MG63 (cell line): Measurements from ENCODE around the gene NDUFA3. TPM values are rescaled to one million over a fixed set of nuclear protein-coding genes. Genes with fewer than 3 reads are reported as not detected.

Source experiments
- DNase-seq: peaks from one replicate; pipeline ENCODE4 v3.0.0-alpha.2; 2020
- H3K27me3 ChIP-seq: fragments of 250-450 bp; sonication (Bioruptor Pico); 2 replicates; pipeline ENCODE4 v1.5.1; 2020; ENCODE audit warnings: mild to moderate bottlenecking, moderate library complexity
- H3K36me3 ChIP-seq: fragments of 250-450 bp; sonication (Bioruptor Pico); 2 replicates; pipeline ENCODE4 v1.5.1; 2020; ENCODE audit warnings: mild to moderate bottlenecking, moderate library complexity
- H3K4me3 ChIP-seq: fragments of 250-450 bp; sonication (Bioruptor Pico); 2 replicates; pipeline ENCODE4 v1.5.1; 2020; ENCODE audit warnings: mild to moderate bottlenecking, moderate library complexity
- H3K9me3 ChIP-seq: fragments of 250-450 bp; sonication (Bioruptor Pico); 2 replicates; pipeline ENCODE4 v1.5.1; 2020; ENCODE audit warnings: mild to moderate bottlenecking, moderate library complexity
- total RNA-seq: library from RNA; depleted of rRNA; stranded (reverse); fragments of >200 nt; shearing (Covaris generic); gene quantifications from 2 replicates; pipeline ENCODE4 v1.2.3, GENCODE V29; 2014; ENCODE audit warnings: low replicate concordance

Gene NDUFA3
- total RNA-seq, 1 experiment from 2014 or later: 23.1 TPM

DNA sequence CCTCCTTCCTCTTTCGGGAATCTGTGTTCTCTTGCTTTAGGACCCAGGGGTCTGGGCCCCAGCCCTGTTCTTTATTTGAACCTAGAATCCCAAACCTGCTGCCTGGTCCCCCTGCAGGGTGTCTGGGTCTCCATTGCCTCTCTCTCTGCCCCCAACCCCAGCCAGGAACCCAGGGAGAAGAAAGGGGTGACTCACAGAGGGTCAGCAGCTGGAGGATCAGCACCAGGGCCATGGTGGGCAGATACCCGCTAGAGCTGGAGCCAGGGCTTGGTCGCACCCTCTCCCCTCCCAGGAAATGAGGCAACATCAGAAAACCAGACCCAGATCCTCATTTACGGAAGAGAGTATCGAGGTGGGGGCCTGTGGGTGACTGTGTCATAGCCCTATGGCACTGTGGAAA, 2.1 kb upstream of the NDUFA3 start, which contains the start of gene OSCAR:
Gene OSCAR, minus strand, starts transcription at position 243 of the 400 bp plus-strand sequence. Its CDS starts 11 bp downstream, at position 232.
- 0 out of 2 replicates have a peak, but pooled peaks cover 2% of the 10 kb centered on the region for H3K27me3 ChIP-seq
- no peaks in the 10 kb centered on the region for H3K9me3 ChIP-seq
- DNase-seq: no peak
- H3K36me3 ChIP-seq: peaks cover 3% of the 10 kb centered on the region
- no peak within 1 kb of the TSS for H3K4me3 ChIP-seq

DNA sequence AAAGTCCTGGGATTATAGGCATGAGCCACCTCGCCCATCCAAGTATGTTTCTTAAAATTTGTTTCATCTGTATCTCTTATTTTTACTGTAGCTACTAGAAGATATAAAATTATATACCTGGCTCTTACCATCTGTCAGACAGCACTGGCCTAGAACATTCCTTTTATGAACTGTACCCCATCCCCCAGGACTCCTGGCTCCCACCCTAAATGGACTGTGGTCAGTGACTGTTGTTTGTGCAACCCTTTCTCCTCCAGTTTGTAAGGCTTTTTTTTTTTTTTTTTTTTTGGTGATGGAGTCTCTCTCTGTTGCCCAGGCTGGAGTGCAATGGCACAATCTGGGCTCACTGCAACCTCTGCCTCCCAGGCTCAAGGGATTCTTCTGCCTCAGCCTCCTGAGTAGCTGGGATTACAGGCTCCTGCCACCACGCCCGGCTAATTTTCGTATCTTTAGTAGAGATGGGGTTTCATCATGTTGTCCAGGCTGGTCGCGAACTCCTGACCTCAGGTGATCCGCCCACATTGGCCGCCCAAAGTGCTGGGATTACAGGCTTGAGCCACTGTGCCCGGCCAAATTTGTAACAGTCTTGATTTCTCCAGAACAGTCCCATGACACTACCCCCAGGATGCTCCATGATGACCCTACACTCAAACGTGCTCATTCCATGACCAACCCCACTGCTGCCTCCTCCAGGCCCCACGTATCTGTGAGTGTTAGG, 2.5 kb downstream of the NDUFA3 start:
- Histone ChIP-seq H3K36me3 (peaks cover 41% of the 10 kb centered on the region), H3K4me3 (no peak overlapping the region), H3K27me3 (no peaks in the 10 kb centered on the region), H3K9me3 (no peaks in the 10 kb centered on the region)
- DNase-seq: no peak

DNA sequence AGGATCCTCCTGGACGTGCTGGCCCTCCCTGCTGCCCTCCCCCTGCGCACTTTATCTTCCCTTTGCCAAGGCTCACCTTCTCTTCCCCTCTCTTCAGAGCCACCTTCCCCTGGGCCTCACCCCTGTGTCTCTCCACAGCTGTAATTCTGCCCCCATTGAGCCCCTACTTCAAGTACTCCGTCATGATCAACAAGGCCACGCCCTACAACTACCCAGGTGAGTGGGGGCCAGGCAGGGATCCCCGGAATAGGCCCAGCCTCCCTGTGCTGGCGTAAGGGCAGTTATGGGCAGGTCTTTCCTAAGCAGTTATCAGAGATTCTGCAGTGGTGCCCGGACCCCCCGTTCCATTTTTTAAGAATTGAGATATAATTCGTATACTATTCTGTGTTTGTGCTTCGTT, 3.1 kb downstream of the NDUFA3 start:
- no peak for DNase-seq
- H3K36me3 ChIP-seq: peaks cover 43% of the 10 kb centered on the region

DNA sequence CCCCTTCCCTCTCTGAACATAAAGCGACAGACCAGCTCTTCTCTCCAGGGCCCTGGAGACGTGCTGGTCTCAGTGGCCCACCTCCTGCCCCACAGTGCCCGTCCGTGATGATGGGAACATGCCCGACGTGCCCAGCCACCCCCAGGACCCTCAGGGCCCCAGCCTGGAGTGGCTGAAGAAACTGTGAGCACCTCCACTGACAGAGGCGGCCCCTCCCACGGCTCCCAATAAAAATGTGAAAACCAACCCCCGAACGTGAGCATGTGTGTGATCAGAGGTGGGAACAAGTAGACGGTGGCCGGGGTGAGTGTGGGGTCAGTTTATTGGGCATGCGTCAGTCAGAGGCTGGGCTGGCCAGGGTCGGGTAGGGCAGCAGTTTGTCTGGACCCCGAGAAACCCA, 4.1 kb downstream of the NDUFA3 start:
- Histone ChIP-seq H3K27me3 (no peaks in the 10 kb centered on the region), H3K9me3 (no peaks in the 10 kb centered on the region), H3K36me3 (peaks cover 47% of the 10 kb centered on the region), H3K4me3 (no peak overlapping the region)
- no peak for DNase-seq

More for the DNA sequence above, 3.1 kb downstream of the NDUFA3 start:
- H3K27me3 ChIP-seq: no peaks in the 10 kb centered on the region
- no peak overlapping the region for H3K4me3 ChIP-seq
- H3K9me3 ChIP-seq: no peaks in the 10 kb centered on the region

DNA sequence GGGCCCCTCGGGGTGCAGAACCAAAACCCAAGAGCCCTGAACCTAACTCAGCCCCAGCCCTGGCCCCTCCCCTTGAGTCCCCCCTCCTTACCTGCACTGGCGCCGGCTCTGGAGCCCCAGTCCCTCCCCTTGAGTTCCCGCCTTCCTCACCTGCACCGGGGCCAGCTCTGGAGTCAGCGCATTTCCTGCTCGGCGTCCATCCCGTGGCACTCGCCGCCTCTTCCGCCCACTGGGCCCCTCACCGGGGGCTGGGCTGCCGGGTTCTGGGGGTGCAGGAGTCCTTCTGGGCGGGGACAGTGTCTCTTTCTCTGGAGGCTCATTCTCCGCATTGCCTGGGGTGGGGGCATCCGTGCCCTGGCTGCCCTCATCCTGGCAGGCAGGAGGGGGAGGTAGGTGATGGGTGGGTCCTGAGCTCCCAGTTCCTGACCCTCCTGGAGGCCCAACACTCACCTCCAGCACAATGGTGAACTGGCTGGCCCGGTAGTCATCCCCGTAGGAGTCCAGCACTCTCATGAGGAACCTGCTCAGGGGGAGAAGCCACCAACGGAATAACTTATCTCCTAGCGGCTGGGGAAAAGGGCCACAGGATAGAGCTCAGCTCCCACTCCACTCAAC, 5.3 kb downstream of the NDUFA3 start:
- DNase-seq: no peak
- Histone ChIP-seq H3K36me3 (peaks cover 53% of the 10 kb centered on the region), H3K4me3 (no peak overlapping the region), H3K9me3 (no peaks in the 10 kb centered on the region), H3K27me3 (no peaks in the 10 kb centered on the region)

DNA sequence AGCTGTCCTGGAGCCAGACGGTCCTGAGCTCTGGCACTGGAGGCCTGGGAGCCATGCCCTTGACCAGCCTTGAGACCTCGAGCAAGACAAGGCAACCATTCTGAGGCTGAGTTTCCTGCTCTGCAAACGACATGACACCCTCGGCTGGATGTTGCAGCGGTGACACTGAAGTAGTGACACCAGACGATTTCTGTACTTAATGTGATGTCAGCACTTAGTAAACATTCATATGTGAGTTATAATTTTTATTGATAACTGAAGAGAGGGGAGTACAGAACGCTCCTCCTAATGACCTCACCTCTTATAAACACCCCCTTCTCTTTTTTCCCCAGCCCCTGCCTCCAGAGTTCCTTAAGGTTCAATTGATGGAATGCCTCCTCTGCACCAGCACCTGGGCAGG, 5.8 kb downstream of the NDUFA3 start:
- Histone ChIP-seq H3K9me3 (no peaks in the 10 kb centered on the region), H3K36me3 (peaks cover 58% of the 10 kb centered on the region), H3K27me3 (no peaks in the 10 kb centered on the region), H3K4me3 (no peak overlapping the region)
- no peak for DNase-seq

DNA sequence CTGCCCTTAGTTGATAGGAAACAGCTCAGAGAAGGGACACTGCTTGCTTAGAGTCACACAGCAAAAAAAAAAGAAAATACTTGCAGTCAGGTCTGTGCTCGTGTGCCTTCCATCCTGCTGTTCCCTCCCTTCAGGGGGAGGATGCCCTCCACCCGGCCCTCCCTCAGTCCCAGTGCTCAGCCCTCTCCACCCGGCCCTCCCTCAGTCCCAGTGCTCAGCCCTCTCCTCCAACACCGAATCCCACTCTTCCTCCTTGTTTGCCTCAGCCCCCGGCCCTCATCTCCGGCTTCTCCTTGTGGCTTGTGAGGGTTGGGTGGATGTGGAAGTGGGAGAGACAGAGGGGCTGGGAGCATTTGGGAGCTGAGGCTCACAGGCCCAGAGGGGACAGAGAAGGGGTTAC, 7.0 kb downstream of the NDUFA3 start:
- Histone ChIP-seq H3K9me3 (no peaks in the 10 kb centered on the region; the same call in 1 of the 2 replicates), H3K27me3 (no peaks in the 10 kb centered on the region), H3K36me3 (peaks cover 64% of the 10 kb centered on the region), H3K4me3 (no peak overlapping the region)
- no peak for DNase-seq

DNA sequence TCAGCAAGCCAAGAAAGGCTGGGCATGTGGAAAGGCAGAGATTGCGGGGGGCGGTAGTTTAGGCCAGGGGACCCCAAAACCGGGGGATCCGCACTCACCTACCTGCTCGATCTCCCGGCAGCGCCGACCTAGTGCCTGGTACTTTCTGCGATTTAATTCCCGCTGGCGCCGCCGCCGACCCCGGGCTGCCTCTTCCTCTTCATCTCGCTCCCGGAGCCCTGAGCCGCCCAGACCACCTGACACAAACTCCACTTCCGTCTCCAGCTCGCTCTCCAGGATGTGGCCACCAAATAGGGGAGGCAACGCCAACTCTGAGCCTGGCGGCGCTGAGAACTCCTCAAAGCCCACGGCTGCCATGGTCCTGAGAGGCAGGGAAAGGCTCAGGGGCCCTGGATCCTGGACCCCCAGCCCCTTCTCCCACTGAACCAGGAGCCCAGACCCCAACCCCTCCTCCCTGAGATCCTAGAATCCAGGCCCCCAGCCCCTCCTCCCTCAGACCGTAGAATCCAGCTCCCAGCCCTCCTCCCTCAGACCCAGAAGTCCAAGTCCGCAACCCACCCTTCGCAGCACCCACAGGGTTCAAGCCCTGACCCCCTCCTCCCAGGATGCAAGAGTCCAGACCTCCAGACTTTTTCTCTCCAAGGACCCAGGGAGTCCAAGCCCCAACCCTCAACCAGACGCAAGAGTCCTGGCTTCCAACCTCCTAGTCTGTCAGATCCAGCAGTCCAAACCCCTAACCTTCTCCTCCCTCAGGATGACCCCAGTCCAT, 11.9 kb downstream of the NDUFA3 start:
- H3K27me3 ChIP-seq: no peaks in the 10 kb centered on the region
- no peaks in the 10 kb centered on the region; the same call in 1 of the 2 replicates for H3K9me3 ChIP-seq
- DNase-seq: peak; percentile 36

DNA sequence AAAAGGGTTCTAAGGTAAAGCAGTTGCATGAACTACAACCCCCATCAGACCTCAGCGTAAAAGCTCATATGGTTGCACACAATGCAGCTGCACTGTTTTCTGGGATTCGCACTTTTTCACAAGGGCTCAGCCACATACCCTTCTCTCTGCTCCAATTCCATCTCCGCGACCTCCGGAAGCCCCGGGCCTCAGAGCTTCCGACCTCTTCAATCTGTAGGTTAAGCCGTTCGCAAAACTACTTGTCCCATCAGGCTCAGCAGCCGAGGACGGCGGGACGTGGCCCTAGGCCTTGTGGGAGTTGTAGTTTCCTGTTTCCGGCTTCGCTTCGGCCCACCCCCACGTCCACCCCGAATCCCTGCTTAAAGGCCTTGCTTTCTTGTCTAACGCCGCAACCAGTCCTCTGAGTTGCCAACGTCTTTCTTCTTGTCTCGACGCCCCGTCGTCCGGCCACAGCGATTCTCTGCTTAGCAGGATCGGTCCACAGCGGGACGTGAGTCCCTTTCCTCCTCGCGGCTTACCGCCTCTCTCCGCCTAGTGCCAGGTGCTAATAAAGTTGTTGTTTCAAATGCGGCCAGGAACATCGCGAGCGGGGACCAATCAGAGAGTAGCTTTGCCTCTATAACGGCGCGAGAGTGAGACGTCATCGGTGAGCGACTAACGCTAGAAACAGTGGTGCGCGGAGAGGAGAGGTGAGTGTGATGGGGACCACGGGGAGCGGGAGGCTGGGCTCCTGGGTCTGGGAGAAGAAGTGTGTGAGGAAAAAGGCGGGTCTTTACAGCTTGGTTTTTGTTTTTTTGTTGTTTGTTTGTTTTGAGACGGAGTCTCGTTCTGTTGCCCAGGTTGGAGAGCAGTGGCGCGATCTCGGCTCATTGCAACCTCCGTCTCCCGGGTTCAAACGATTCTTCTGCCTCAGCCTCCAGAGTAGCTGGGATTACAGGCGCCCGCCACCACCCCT, 12.7 kb downstream of the NDUFA3 start, which contains the start of the genes PRPF31 and TFPT:
Gene PRPF31, plus strand, starts transcription at position 646 of the 955 bp plus-strand sequence. CDS start 2,525 bp downstream, outside the sequence.
Gene TFPT, minus strand, starts transcription at position 549 of the 955 bp plus-strand sequence. Its CDS starts 388 bp downstream, at position 161.
- H3K36me3 ChIP-seq: peaks cover 36% of the 10 kb centered on the region
- DNase-seq: peak; percentile 97
- no peaks in the 10 kb centered on the region for H3K27me3 ChIP-seq
- no peaks in the 10 kb centered on the region; the same call in 1 of the 2 replicates for H3K9me3 ChIP-seq
- peak within 1 kb of the TSS; percentile 99 for H3K4me3 ChIP-seq

More for the DNA sequence above, 11.9 kb downstream of the NDUFA3 start:
- Histone ChIP-seq H3K36me3 (peaks cover 32% of the 10 kb centered on the region), H3K4me3 (peak overlapping the region; percentile 99)

DNA sequence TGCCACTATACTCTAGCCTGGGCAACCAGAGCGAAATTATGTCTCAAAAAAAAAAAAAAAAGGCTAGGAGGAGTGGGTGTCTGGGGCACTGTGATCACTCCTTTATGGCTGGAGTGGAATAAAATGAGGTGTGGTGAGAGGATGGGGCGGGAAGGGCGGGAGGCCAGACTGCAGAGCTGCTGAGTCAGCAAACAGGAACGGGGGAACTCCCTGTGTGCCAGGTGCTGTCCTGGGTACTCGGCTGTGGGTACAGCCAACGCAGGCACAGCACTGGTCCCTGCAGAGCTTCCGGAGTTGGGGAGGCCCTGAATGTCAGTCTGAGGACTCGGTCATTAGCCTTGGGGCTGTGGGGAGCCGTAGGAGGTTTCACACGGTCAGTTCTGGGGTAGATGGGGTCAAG, 18.6 kb downstream of the NDUFA3 start:
- no peaks in the 10 kb centered on the region for H3K9me3 ChIP-seq
- peaks cover 62% of the 10 kb centered on the region for H3K36me3 ChIP-seq
- no peak for DNase-seq
- H3K4me3 ChIP-seq: no peak overlapping the region
- no peaks in the 10 kb centered on the region for H3K27me3 ChIP-seq

DNA sequence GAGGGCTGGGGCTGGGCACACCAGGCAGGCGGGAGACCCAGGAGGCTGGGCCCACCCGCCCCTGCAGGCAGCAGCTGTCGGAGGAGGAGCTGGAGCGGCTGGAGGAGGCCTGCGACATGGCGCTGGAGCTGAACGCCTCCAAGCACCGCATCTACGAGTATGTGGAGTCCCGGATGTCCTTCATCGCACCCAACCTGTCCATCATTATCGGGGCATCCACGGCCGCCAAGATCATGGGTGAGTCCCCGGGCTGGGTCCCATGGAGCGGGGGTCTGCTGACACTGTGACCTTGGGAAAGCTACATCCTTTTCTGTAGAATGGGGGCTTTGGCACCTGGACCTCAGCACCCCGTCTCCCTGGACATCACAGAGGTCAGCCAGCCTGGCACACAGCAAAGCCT, 21.0 kb downstream of the NDUFA3 start:
- Histone ChIP-seq H3K27me3 (no peaks in the 10 kb centered on the region), H3K4me3 (no peak overlapping the region), H3K36me3 (peaks cover 71% of the 10 kb centered on the region), H3K9me3 (no peaks in the 10 kb centered on the region)
- no peak for DNase-seq

DNA sequence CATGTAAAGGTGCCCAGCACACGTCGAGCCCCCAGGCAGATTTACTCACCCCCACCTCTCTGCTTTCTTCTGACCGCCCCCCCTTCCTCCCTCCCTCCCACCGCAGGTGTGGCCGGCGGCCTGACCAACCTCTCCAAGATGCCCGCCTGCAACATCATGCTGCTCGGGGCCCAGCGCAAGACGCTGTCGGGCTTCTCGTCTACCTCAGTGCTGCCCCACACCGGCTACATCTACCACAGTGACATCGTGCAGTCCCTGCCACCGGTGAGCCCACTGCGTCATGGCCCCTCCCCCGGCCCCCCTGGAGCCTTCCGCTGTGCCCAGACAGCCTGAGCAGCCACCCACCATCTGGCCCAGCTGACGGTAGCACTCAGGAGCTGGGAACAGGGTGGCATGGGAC, 21.7 kb downstream of the NDUFA3 start:
- no peaks in the 10 kb centered on the region for H3K27me3 ChIP-seq
- no peak for DNase-seq
- H3K4me3 ChIP-seq: no peak overlapping the region
- peaks cover 75% of the 10 kb centered on the region for H3K36me3 ChIP-seq
- H3K9me3 ChIP-seq: no peaks in the 10 kb centered on the region

DNA sequence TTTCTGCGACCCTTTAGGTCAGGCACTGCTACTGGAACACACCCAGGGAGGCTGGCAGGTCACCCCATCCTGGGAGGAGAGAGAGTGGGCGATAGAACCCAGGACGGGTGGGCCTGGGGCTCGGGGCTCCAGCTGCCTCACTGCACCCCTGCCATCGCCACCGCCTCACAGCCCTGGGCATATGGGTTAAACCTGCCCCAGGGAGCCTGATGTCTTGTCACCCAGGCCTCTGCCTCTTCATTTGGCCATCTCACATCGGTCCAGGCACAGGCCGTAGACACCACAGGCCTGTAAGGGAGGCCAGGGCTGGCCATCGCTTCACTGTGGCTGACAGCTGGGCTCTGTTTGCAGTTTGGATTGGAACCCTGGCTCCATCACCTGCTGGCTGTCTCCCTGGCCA, 23.1 kb downstream of the NDUFA3 start:
- no peak for DNase-seq
- H3K9me3 ChIP-seq: no peaks in the 10 kb centered on the region
- H3K36me3 ChIP-seq: peaks cover 62% of the 10 kb centered on the region
- no peak overlapping the region for H3K4me3 ChIP-seq
- H3K27me3 ChIP-seq: no peaks in the 10 kb centered on the region

DNA sequence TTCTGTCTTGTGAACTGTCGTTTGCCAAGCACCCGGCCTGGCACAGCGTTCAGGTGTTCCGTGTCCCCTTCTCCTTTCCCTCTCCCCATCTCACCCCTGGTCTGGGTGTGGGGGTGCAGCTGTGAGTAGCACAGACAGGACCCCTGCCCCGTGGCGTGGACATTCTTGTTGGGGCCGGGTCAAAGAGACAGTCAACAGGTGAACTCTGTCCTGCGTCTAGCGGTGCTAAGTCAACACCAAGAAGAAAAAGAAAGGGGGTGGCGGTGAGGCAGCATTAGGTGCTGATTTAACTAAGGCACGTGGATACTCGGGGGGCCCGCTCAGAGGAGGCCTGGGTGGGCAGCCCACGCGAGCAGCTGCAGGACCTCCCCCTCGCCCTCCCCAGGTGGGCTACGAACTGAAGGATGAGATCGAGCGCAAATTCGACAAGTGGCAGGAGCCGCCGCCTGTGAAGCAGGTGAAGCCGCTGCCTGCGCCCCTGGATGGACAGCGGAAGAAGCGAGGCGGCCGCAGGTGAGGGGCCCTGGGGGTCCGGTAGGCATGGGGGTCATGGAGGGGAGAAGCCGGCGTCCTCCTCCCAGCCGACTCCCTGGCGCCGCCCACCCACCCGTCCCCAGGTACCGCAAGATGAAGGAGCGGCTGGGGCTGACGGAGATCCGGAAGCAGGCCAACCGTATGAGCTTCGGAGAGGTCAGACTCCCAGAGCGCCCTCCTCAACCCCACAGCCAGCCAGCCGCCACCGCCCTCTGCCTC, 25.2 kb downstream of the NDUFA3 start:
- DNase-seq: no peak
- H3K4me3 ChIP-seq: no peak overlapping the region
- peaks cover 45% of the 10 kb centered on the region for H3K36me3 ChIP-seq
- no peaks in the 10 kb centered on the region for H3K27me3 ChIP-seq
- no peaks in the 10 kb centered on the region for H3K9me3 ChIP-seq

DNA sequence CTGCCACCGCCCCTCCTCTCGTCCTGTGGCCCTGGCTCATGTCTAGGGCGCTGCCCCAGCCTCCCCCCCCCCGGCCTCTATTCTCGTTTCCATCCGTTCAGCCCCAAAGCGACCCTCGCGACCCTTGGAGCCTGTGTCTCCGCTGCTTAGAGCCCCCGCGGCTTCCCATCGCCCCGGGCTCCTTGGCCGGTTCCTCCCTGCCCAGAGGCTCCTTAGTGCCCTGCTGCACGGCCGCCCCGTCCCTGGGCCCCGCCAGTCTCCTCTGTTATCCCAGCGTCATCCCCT, 25.7 kb downstream of the NDUFA3 start:
- Histone ChIP-seq H3K36me3 (peaks cover 40% of the 10 kb centered on the region), H3K4me3 (no peak overlapping the region), H3K9me3 (no peaks in the 10 kb centered on the region), H3K27me3 (no peaks in the 10 kb centered on the region)
- DNase-seq: no peak
